H9 (cell line): ENCODE data around the gene CEMIP2. TPM values are rescaled to one million over a fixed set of nuclear protein-coding genes. Genes with fewer than 3 reads are reported as not detected.

Source experiments
- DNase-seq: peaks from one replicate; pipeline ENCODE4 v3.0.0-alpha.2; 2017
- H2AFZ ChIP-seq: one replicate; pipeline ENCODE4 v1.6.1; 2013; ENCODE audit warnings: mild to moderate bottlenecking, low read length, control low read depth, moderate library complexity
- H2AK5ac ChIP-seq: 2 replicates; pipeline ENCODE4 v1.6.1; 2013; ENCODE audit warnings: low read length, control low read depth, mixed read lengths; ENCODE audit not compliant: insufficient read length
- H2BK120ac ChIP-seq: one replicate; pipeline ENCODE4 v1.6.1; 2013; ENCODE audit warnings: low read depth, mild to moderate bottlenecking, low read length, control low read depth, inconsistent platforms; ENCODE audit not compliant: poor library complexity, severe bottlenecking
- H2BK12ac ChIP-seq: 2 replicates; pipeline ENCODE4 v1.6.1; 2013; ENCODE audit warnings: low read length, control low read depth, mixed read lengths, low read depth; ENCODE audit not compliant: insufficient read length
- H2BK15ac ChIP-seq: 2 replicates; pipeline ENCODE4 v1.6.1; 2013; ENCODE audit warnings: low read depth, low read length, control low read depth
- H2BK20ac ChIP-seq: one replicate; pipeline ENCODE4 v1.6.1; 2013; ENCODE audit warnings: low read depth, mild to moderate bottlenecking, low read length, control low read depth, inconsistent platforms; ENCODE audit not compliant: poor library complexity, severe bottlenecking
- H2BK5ac ChIP-seq: 2 replicates; pipeline ENCODE4 v1.6.1; 2013; ENCODE audit warnings: low read length, control low read depth, mixed read lengths; ENCODE audit not compliant: insufficient read length
- H3K14ac ChIP-seq: 2 replicates; pipeline ENCODE4 v1.6.1; 2013; ENCODE audit warnings: low read length, control low read depth; ENCODE audit not compliant: insufficient read depth
- H3K18ac ChIP-seq: 2 replicates; pipeline ENCODE4 v1.6.1; 2013; ENCODE audit warnings: low read depth, mild to moderate bottlenecking, mixed read lengths, low read length, control low read depth; ENCODE audit not compliant: insufficient read length
- H3K23ac ChIP-seq: 2 replicates; pipeline ENCODE4 v1.6.1; 2013; ENCODE audit warnings: low read length, control low read depth, mixed read lengths, low read depth; ENCODE audit not compliant: insufficient read length
- H3K23me2 ChIP-seq: 2 replicates; pipeline ENCODE4 v1.6.1; 2013; ENCODE audit warnings: low read depth, mild to moderate bottlenecking, mixed read lengths, low read length, control low read depth; ENCODE audit not compliant: insufficient read length, poor library complexity, severe bottlenecking
- H3K27ac ChIP-seq: 2 replicates; pipeline ENCODE4 v1.5.1; 2013; ENCODE audit warnings: low read length, control low read depth, mixed read lengths, low read depth; ENCODE audit not compliant: insufficient read length
- H3K27me3 ChIP-seq: 2 replicates; pipeline ENCODE4 v1.6.1; 2013; ENCODE audit warnings: low read length, control low read depth, inconsistent platforms; ENCODE audit not compliant: insufficient read depth
- H3K4ac ChIP-seq: 2 replicates; pipeline ENCODE4 v1.6.1; 2013; ENCODE audit warnings: low read depth, mild to moderate bottlenecking, control low read depth, inconsistent platforms, low read length, moderate library complexity
- H3K4me1 ChIP-seq: 2 replicates; pipeline ENCODE4 v1.6.1; 2013; ENCODE audit warnings: low read length, control low read depth, inconsistent platforms; ENCODE audit not compliant: insufficient read depth
- H3K4me2 ChIP-seq: 2 replicates; pipeline ENCODE4 v1.6.1; 2013; ENCODE audit warnings: low read length, control low read depth, mixed read lengths; ENCODE audit not compliant: insufficient read length, insufficient read depth
- H3K56ac ChIP-seq: 2 replicates; pipeline ENCODE4 v1.6.1; 2013; ENCODE audit warnings: low read depth, mild to moderate bottlenecking, mixed read lengths, low read length, control low read depth; ENCODE audit not compliant: insufficient read length
- H3K79me1 ChIP-seq: 2 replicates; pipeline ENCODE4 v1.6.1; 2013; ENCODE audit warnings: low read depth, mild to moderate bottlenecking, moderate library complexity, low read length, control low read depth, inconsistent platforms; ENCODE audit not compliant: insufficient read depth, poor library complexity, severe bottlenecking
- H3K79me2 ChIP-seq: 2 replicates; pipeline ENCODE4 v1.6.1; 2013; ENCODE audit warnings: low read length, control low read depth, inconsistent platforms; ENCODE audit not compliant: insufficient read depth
- H3K9ac ChIP-seq: 2 replicates; pipeline ENCODE4 v1.6.1; 2013; ENCODE audit warnings: low read length, control low read depth, mixed read lengths; ENCODE audit not compliant: insufficient read length; ENCODE audit errors: extremely low read depth
- H3K9me3 ChIP-seq: one replicate; pipeline ENCODE4 v1.6.1; 2013; ENCODE audit warnings: low read depth, low read length, inconsistent platforms; ENCODE audit not compliant: control insufficient read depth
- H3T11ph ChIP-seq: one replicate; pipeline ENCODE4 v1.6.1; 2013; ENCODE audit warnings: mild to moderate bottlenecking, low read length, control low read depth, inconsistent platforms
- H4K20me1 ChIP-seq: one replicate; pipeline ENCODE4 v1.6.1; 2013; ENCODE audit not compliant: control insufficient read depth, insufficient read length, insufficient read depth
- H4K5ac ChIP-seq: 2 replicates; pipeline ENCODE4 v1.6.1; 2013; ENCODE audit warnings: low read depth, mild to moderate bottlenecking, mixed read lengths, low read length, control low read depth; ENCODE audit not compliant: insufficient read length
- H4K8ac ChIP-seq: replicated peaks from 2 replicates; pipeline ENCODE4 v1.6.1; 2013; ENCODE audit warnings: low read length, control low read depth, mixed read lengths, low read depth; ENCODE audit not compliant: insufficient read length
- H4K91ac ChIP-seq: 2 replicates; pipeline ENCODE4 v1.6.1; 2013; ENCODE audit warnings: low read depth, mild to moderate bottlenecking, moderate library complexity, mixed read lengths, low read length, control low read depth; ENCODE audit not compliant: insufficient read length
- H3K27ac Mint-ChIP-seq, 3 experiments: 2 replicates in 2 of 3; 3 replicates in 1 of 3; pipeline ENCODE4 v1.8.0; 2020 to 2021; ENCODE audit warnings: mixed read lengths in 3 of 3, mild to moderate bottlenecking in 1 of 3, moderate library complexity in 1 of 3
- H3K27me3 Mint-ChIP-seq: 2 replicates; pipeline ENCODE4 v1.8.0; 2021; ENCODE audit warnings: low read depth, mild to moderate bottlenecking, moderate library complexity, mixed read lengths
- H3K36me3 Mint-ChIP-seq, 3 experiments: 2 replicates in 2 of 3; 3 replicates in 1 of 3; pipeline ENCODE4 v1.8.0; 2020 to 2021; ENCODE audit warnings: low read depth in 3 of 3, mixed read lengths in 3 of 3; ENCODE audit not compliant: insufficient read depth in 1 of 3
- H3K4me1 Mint-ChIP-seq, 2 experiments: 2 replicates each; pipeline ENCODE4 v1.8.0; 2020; ENCODE audit warnings: mixed read lengths in 2 of 2
- H3K4me3 Mint-ChIP-seq, 2 experiments: 2 replicates in 1 of 2; 3 replicates in 1 of 2; pipeline ENCODE4 v1.8.0; 2020 to 2021; ENCODE audit warnings: mild to moderate bottlenecking in 2 of 2, mixed read lengths in 2 of 2, moderate library complexity in 1 of 2
- H3K9me3 Mint-ChIP-seq, 2 experiments: 2 replicates in 1 of 2; 3 replicates in 1 of 2; pipeline ENCODE4 v1.8.0; 2020; ENCODE audit warnings: mild to moderate bottlenecking in 2 of 2, mixed read lengths in 2 of 2, moderate library complexity in 1 of 2
- CTCF ChIP-seq: fragments of 200-600 bp; sonication (generic); conservative IDR thresholded peaks from 3 replicates; pipeline ENCODE4 v1.8.0; 2021; ENCODE audit warnings: antibody characterized with exemption, mild to moderate bottlenecking
- total RNA-seq: library from RNA; stranded (reverse); gene quantifications from 2 replicates; pipeline ENCODE4 v1.2.1, GENCODE V29; 2021

Gene CEMIP2
- total RNA-seq, 1 experiment from 2014 or later, result 77.2 TPM

DNA sequence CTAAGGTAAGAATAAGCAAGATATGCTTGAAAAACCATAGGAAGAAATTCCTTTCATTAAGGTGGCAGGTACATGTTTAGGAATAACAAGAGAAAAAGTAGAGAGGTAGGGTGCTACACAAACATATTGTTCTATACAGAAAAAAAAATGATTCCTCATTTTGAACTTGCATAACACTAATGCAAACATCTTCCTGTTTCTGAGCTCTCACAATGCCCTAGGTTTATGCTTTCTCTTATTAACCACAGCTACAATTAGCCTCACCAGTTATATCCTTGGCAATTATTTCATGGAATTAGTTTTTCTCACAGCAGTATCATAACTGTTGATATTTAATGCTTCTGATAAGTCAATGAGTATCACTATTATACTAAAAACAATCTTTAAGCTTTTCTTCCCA is 20.7 kb downstream of the CEMIP2 start:
- no peak overlapping the region for H3K4me2 ChIP-seq
- H2AK5ac ChIP-seq, result no peak overlapping the region
- H3K9ac ChIP-seq, result no peak overlapping the region
- Mint-ChIP-seq H3K27me3 (no peaks in the 10 kb centered on the region), H3K4me3 (no peak overlapping the region), H3K36me3 (peaks cover 29 to 69% (median 55%) of the 10 kb centered on the region in 3 experiments), H3K9me3 (peaks cover 0 to 2% of the 10 kb centered on the region in 2 experiments; a peak in 1 of 5 replicates), H3K4me1 (peaks cover 63 to 64% of the 10 kb centered on the region in 2 experiments), H3K27ac (no peak overlapping the region; a peak in 1 of 7 replicates)
- no peaks in the 10 kb centered on the region for H3K9me3 ChIP-seq
- H4K8ac ChIP-seq, result no peak overlapping the region
- DNase-seq, result no peak
- H2AFZ ChIP-seq, result no peak overlapping the region
- H3K18ac ChIP-seq, result no peak overlapping the region
- no peak overlapping the region for H3T11ph ChIP-seq
- H4K5ac ChIP-seq, result no peak overlapping the region
- no peak overlapping the region for H3K4ac ChIP-seq
- no peak overlapping the region for H2BK20ac ChIP-seq
- no peak overlapping the region for H3K14ac ChIP-seq
- no peak overlapping the region for H2BK15ac ChIP-seq
- no peak overlapping the region for H4K91ac ChIP-seq
- H3K4me1 ChIP-seq, result peaks cover 16% of the 10 kb centered on the region; the same call in 1 of the 2 replicates
- no peaks in the 10 kb centered on the region for H3K27me3 ChIP-seq
- no peak overlapping the region for H3K23ac ChIP-seq
- H3K79me2 ChIP-seq, result peaks cover 4% of the 10 kb centered on the region; the same call in 1 of the 2 replicates
- no peak overlapping the region for H2BK5ac ChIP-seq
- H3K79me1 ChIP-seq, result peaks cover 7% of the 10 kb centered on the region
- no peak for TF ChIP-seq CTCF
- H3K27ac ChIP-seq, result no peak overlapping the region
- H3K23me2 ChIP-seq, result no peaks in the 10 kb centered on the region
- no peak overlapping the region for H2BK12ac ChIP-seq
- no peak overlapping the region for H2BK120ac ChIP-seq
- H4K20me1 ChIP-seq, result no peaks in the 10 kb centered on the region
- no peak overlapping the region for H3K56ac ChIP-seq
